ENCODE data around the gene FCRL4.
A peak's percentile ranks its signal among the peaks of the same experiment; 100 is the strongest.

The FCRL4 gene

GRCh38 chr1:157597959-157598667 lies at the start of gene FCRL4:
TSS of gene FCRL4 (minus strand) at chr1:157598085. CDS start at chr1:157597944, 141 bp downstream.
- DNase-seq, result no peak

DNA sequence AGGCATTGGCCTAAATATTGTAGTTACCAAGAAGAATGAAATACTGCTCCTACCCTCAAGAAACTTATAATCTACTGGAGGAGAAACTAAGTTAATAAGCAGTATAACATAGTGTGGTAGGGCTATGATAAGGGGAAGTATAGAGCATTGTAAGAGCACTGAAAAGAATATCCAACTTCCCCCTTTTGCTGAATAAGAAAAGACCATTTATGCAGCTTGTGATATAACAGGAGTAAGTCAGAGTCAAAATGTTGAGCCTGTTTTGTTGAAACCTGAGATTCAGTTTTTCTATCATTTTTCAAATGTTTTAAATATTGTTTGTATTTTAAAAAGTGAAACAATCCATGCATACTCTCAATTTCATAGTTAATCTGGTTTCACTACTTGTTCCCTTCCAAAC lies 48.3 kb upstream of the FCRL4 start:
- DNase-seq, result no peak

DNA sequence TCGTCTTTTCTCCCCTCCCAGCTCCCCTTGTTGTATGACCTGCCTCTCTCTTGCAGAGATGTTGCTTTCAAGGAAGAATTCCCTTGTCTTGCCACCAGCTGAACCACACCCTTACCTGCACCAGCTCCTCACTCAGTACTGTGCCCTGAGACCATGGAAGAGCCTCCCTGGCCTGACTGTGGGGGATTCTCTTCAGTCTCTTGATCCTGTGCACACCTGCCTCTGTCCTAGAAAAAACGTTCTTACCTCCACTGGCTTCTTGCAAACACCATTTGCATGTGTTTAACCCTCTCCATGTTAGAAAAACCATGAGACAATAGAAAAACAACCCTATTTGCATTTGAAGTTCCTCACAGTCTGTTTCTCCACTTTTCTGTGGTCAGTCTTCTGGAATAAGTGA lies 43.3 kb upstream of the FCRL4 start:
- no peak for DNase-seq

DNA sequence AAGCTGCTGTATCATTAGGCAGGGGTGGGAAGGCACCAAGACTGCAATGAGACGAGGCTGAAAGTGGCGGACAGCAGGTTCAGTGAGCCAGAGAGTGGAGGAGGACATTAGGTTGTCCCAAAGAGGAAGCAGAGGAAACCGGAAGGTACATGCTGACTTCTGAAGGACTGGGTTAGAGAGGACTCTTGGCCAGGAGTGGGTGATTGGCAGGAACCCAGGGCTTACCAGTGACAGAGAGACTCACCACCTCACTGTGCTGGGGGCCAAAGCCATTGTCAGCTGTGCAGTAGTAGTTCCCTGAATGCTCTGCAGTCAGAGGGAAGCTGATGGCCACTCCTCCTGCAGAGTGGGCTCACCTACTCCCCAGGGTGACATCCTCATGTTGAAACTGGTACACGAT lies 41.9 kb upstream of the FCRL4 start:
- no peak for DNase-seq

DNA sequence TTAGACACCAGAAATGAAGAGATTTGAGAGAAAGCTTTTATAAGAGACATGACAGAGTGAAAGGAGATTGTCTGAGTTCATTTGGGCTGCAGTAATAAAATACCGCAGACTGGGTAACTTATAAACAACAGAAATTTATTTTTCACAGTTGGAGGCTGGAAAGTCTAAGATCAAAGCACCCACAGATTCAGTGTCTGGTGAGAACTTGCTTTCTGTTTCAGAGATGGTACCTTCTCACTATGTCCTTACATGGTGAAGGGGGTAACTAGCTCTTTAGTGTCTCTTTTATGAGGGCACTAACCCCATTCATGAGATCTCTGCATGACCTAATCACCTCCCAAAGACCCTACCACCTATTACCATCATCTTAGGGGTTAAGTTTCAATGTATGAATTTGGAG lies 30.9 kb upstream of the FCRL4 start:
- no peak for DNase-seq

DNA sequence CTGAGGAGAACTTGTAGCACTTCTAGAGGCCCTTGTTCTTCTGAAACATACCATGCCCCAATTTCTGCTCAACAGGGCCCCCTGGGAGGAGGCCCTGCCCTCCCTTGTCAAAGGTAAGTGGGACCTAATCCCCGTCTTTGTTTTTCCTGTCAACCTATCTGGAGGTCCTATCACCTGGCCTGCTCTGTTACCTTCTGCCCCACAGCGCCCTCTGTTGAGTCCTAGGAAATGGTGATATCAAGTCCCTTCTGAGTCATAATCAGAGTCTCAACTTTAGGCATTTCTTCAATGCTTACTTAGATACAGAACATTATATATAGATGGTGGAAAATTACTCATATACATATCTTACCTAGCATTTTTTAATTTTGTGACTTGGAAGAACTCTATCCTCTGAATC lies 28.2 kb upstream of the FCRL4 start:
- DNase-seq, result peak; percentile 4 to 16

DNA sequence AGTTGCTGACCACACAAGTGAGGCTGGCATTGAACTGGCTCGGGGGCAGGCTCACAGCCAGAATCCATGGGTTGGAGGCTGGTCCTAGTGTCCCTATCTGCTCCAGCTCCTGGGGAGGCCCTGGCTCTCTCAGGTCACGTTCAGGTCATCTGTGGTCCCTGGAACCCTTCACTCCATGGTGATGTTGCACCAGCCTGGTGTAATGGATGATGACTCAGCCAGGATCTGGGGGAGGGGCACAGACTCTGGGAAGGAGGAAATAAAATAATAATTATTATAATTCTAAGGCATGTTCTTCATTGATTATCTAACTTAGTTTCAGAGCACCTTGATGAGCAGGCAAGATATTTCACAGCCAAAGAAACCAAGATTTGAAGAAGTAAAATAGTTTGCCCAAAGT lies 26.6 kb upstream of the FCRL4 start:
- no peak for DNase-seq

- no peak for DNase-seq
Measured at GRCh38 chr1:157622471-157622870, 24.6 kb upstream of the FCRL4 start.

- DNase-seq, result no peak
Measured at GRCh38 chr1:157618190-157618589, 20.3 kb upstream of the FCRL4 start.

DNA sequence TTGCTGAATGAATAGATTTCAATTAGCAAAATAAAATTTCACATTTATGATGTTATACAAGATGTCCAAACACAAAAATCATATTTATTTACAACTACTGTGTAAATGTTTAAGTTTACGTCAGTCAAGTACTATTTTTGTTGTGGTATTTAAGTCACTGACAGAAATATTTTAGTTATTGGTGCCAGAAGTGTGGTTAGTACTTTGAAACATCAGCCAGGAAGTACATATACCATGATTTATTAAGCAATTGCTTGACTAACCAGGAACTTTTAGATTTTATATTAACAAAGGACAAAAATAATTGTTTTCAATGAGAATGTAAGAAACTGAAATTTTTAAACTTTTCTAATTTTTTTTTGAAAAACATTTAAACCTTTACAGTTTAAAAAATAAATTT lies 2.4 kb upstream of the FCRL4 start:
- no peak for DNase-seq

- no peak for DNase-seq
Measured at GRCh38 chr1:157596384-157596783, 1.5 kb downstream of the FCRL4 start.

- no peak for DNase-seq
Measured at GRCh38 chr1:157595356-157595755, 2.5 kb downstream of the FCRL4 start.

- DNase-seq, result no peak
Measured at GRCh38 chr1:157585984-157586383, 11.9 kb downstream of the FCRL4 start.

DNA sequence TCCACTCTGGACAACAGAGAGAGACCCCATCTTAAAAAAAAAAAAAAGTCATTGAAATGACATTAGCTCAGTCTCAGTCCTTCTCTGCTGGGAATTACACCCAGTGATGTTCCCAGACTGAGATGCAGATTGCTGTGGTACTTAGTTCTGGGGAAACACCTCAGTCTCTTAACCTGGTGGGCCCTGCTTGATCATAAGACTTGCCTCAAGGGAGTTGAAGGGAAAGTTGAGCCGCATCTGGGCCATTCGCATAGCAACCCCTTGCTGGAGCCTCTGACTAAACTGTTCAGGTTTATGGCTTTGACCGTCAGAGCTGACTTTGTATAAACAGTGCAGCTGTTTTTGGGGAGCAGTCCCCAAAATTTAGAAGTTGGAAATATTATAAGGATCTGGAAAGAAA lies 13.4 kb downstream of the FCRL4 start:
- no peak for DNase-seq

DNA sequence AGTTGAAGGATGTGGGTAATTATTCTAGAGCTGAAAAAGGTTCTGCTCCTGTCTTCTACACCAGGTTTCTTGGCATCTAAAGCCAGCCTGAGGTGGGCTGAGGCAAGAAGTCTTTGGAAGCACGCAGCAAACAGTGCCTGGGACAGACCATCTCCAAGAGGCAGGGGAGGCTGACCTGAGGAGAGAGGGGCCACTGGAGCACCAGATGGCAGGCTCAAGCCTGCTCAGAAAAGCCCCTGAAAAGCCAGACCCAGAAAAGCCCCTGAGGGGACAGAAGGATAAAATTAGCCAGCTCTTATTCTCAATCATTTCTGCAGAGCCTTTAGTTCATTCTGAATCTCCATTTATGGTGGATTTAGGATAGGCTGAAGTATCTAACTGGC lies 17.1 kb downstream of the FCRL4 start:
- no peak for DNase-seq

- peak; percentile 54 to 73 for DNase-seq
Measured at GRCh38 chr1:157580179-157580827, 17.6 kb downstream of the FCRL4 start.

GRCh38 chr1:157577420-157577819 lies 20.5 kb downstream of the FCRL4 start:
- no peak for DNase-seq

- DNase-seq, result no peak
Measured at GRCh38 chr1:157575744-157576143, 22.1 kb downstream of the FCRL4 start.

DNA sequence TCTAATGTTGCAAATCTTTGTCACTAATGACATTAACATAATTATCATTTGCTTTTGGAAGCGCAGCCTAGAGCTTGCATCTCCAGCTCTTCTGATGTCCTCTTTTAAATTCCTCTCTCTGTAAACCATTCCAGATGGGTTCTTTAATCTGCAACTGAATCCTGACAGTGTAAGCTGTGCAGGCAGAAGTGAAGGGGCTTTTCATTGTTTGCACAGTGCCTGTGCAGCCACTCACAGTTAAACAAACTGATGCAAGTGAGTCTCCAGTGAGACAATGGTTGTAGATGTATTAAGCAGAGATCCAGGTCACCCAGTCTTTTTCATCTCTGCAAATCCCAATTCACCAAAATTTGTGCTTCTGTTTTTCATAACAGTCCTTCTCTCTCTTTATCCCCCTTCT lies 23.0 kb downstream of the FCRL4 start:
- peak; percentile 70 to 77 for DNase-seq

DNA sequence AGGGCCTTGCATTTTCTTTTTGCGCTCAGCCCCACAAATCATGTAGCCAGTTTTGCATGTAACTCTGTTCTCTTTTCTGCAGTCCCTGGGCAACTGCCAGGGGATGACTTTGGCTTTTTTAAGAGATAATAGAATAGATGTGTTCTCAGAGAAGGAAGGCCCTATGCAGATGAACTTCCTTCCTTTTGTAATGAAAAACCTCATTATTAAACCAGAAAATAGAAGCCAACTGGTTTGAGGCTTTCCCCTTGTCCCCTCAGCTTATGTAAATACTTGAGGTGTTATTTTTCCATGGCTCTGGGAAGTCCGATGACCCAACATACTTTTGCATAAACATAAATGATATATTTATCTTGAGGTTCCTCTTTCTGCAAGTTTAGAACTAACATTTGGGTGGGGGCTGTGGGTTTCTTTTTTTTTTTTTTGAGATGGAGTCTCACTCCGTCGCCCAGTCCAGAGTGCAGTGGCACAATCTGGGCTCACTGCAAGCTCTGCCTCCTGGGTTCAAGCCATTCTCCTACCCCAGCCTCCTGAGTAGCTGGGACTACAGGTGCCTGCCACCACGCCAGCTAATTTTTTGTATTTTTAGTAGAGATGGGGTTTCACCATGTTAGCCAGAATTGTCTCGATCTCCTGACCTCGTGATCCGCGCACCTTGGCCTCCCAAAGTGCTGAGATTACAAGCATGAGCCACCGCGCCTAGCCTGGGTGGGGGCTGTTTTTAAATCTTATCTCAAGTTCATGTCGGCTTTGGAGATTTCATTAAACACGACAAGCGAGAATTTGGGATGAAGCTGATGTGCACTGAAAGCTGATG lies 31.2 kb downstream of the FCRL4 start:
- DNase-seq, result no peak

DNA sequence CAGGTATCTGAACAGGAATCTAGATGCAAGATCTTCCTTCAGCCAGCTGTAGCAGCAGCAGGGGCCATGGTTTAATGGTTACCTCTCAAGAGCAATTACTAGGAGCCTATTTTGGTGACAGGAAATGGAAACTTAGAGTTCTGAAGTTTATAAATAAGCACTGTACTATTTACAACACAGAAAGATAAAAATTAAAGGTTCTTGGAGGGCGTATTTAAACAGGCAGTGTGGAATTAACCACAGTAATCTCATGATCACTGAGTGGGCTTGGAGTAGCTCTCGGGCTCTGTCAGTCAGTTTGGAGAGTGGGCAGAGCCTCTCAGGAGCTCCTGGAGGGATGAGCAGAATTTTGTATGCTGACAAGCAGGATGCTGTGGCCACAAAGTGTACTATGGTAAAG lies 35.4 kb downstream of the FCRL4 start:
- no peak for DNase-seq

DNA sequence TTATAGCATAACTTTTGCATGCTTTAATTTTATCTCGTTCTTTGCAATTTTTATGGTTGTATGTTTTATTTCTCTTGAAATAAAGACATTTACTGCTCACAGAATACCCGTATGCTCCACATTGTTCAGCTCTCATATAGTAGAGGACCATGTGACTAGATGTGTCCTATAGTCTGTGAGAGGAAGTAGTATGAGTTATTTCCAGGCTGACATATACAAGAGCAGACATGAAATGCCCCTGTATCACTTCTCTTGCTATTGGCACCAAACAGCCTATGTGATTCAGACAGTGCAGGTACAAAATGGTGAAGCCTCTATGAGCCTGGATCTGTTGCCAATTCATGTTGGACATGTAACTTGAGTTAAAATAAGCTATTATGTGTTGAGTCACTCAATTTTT lies 39.8 kb downstream of the FCRL4 start:
- no peak for DNase-seq

DNA sequence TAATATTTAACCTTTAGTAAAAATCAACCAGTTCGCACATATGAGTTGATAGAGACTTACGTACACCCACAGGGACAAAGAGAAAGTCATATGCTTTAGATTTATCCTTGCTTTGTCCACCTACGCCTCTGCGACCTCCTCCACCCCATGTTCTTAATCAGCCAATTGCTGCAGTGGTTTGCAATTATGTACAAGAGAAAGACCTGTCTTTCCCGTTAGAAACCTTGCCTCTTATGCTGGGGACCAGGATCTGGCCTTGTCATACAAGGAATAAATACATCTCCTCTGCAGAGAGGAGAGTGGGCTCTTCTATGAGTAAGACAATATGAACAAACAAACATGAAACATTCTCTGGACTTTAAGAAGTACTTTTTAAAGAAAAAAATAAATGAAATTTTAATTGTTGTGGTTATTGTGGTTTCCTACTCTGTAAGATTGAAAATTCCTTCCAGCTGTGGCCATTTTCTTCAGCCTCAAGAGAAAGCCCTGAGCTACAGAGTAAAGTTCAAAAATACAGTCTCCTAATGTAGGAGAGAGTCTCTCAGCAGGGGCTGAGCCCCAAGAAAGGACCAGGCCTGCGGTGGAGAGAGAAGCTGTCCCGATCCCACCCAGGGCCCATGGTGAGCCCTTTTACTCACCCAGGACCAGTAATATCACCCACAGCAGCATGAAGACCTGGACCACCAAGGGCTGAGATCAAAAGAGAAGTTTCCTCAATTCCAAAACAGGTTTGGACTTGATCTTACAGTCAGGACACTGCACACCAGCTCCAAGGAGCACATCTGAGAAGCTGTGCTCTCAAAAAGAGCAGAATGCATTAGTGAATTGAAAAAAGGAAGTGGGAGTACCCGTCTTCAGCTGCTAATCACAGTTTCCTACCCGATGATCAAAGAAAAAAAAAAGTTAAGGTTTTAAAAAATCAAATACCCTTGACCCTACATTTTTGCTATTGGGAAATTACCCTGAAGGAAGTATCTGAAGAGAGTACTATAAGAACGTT lies 45.9 kb downstream of the FCRL4 start, which contains the start of gene FCRL5:
FCRL5 (minus strand) TSS at position 822 of the 1,000 bp plus-strand sequence; CDS start at position 669, 153 bp downstream.
- no peak for DNase-seq
